ENCODE measurements around the gene FGD5.

GRCh38 chr3:14883226-14883625 is 64.5 kb downstream of the FGD5 start:
- TF ChIP-seq EZH2phosphoT487 (IDR thresholded peaks at IDR 0.05; ENCODE audit: low read length): no peak
- TF ChIP-seq, protein P1, sequence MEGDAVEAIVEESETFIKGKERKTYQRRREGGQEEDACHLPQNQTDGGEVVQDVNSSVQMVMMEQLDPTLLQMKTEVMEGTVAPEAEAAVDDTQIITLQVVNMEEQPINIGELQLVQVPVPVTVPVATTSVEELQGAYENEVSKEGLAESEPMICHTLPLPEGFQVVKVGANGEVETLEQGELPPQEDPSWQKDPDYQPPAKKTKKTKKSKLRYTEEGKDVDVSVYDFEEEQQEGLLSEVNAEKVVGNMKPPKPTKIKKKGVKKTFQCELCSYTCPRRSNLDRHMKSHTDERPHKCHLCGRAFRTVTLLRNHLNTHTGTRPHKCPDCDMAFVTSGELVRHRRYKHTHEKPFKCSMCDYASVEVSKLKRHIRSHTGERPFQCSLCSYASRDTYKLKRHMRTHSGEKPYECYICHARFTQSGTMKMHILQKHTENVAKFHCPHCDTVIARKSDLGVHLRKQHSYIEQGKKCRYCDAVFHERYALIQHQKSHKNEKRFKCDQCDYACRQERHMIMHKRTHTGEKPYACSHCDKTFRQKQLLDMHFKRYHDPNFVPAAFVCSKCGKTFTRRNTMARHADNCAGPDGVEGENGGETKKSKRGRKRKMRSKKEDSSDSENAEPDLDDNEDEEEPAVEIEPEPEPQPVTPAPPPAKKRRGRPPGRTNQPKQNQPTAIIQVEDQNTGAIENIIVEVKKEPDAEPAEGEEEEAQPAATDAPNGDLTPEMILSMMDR (IDR thresholded peaks at IDR 0.05; ENCODE audit: low read length): no peak
- no peak for TF ChIP-seq EZH2 (optimal IDR thresholded peaks at IDR 0.05; ENCODE audit: low read depth, low read length)
